ENCODE data around the gene LRFN4. TPM values are rescaled to one million over a fixed set of nuclear protein-coding genes. Genes with fewer than 3 reads are reported as not detected.

LRFN4 gene
- total RNA-seq, 1 donor from 2014 or later: 37.9 TPM

GRCh38 chr11:66850235-66850587 is 6.7 kb upstream of the LRFN4 start:
- no peak overlapping the region for H3K4me3 ChIP-seq (ENCODE audit: low read depth, low read length)
- TF ChIP-seq CTCF (conservative IDR thresholded peaks at IDR 0.05; ENCODE audit: low read depth, low read length): no peak
- no peak for DNase-seq (ENCODE audit: low read depth)

GRCh38 chr11:66850588-66851238 is 6.2 kb upstream of the LRFN4 start:
- no peak for TF ChIP-seq CTCF (conservative IDR thresholded peaks at IDR 0.05; ENCODE audit: low read depth, low read length)
- DNase-seq (ENCODE audit: low read depth): no peak
- no peak overlapping the region for H3K4me3 ChIP-seq (ENCODE audit: low read depth, low read length)

- DNase-seq (ENCODE audit: low read depth): no peak
- TF ChIP-seq CTCF (conservative IDR thresholded peaks at IDR 0.05; ENCODE audit: low read depth, low read length): no peak
- H3K4me3 ChIP-seq (ENCODE audit: low read depth, low read length): no peak overlapping the region
These were observed 5.6 kb upstream of the LRFN4 start for GRCh38 chr11:66851239-66851596.

GRCh38 chr11:66851698-66852465 is 5.0 kb upstream of the LRFN4 start:
- no peak for DNase-seq (ENCODE audit: low read depth)
- no peak overlapping the region for H3K4me3 ChIP-seq (ENCODE audit: low read depth, low read length)
- TF ChIP-seq CTCF (conservative IDR thresholded peaks at IDR 0.05; ENCODE audit: low read depth, low read length): no peak

GRCh38 chr11:66852466-66853241 is 4.2 kb upstream of the LRFN4 start:
- no peak for DNase-seq (ENCODE audit: low read depth)
- no peak overlapping the region for H3K4me3 ChIP-seq (ENCODE audit: low read depth, low read length)
- TF ChIP-seq CTCF (conservative IDR thresholded peaks at IDR 0.05; ENCODE audit: low read depth, low read length): no peak

- no peak overlapping the region for H3K4me3 ChIP-seq (ENCODE audit: low read depth, low read length)
- no peak for DNase-seq (ENCODE audit: low read depth)
- TF ChIP-seq CTCF (conservative IDR thresholded peaks at IDR 0.05; ENCODE audit: low read depth, low read length): no peak
These were observed 3.3 kb upstream of the LRFN4 start for GRCh38 chr11:66853242-66854229.
